Mammary epithelial cell (primary cell): ENCODE results near the gene TNFSF4.

ENCODE experiments used
- CTCF ChIP-seq, 2 donors: IDR thresholded peaks in 1 of 2; conservative IDR thresholded peaks in 1 of 2; 2 replicates each; pipeline ENCODE4 v1.5.1; 2011 to 2012; ENCODE audit warnings: inconsistent platforms in 2 of 2, low read length in 2 of 2, mild to moderate bottlenecking in 2 of 2, control low read depth in 1 of 2, low read depth in 1 of 2; ENCODE audit not compliant: insufficient read depth in 1 of 2; ENCODE audit errors: extremely low read depth in 1 of 2
- EZH2 ChIP-seq: IDR thresholded peaks from 2 replicates; pipeline ENCODE4 v1.6.1; 2012; ENCODE audit warnings: low read length, inconsistent platforms, borderline replicate concordance

GRCh38 chr1:173137107-173137706 lies 69.9 kb downstream of the TNFSF4 start:
- no peak for TF ChIP-seq CTCF (conservative IDR thresholded peaks at IDR 0.05 in 1 of 2, IDR thresholded peaks at IDR 0.05 in 1 of 2; ENCODE audit: extremely low read depth in 1 of 2, insufficient read depth in 1 of 2, low read depth in 1 of 2, low read length in 2 of 2)
- no peak for TF ChIP-seq EZH2
